Retinal pigment epithelial cell (primary cell): Measurements from ENCODE around the gene NIPAL3.
"Not testable (repeated sequence)": the region's sequence is repeated elsewhere in the genome, so short reads cannot be mapped to it uniquely, and the experiment has no call there.

ENCODE experiments used
- DNase-seq: peaks from one replicate; pipeline ENCODE4 v3.0.0-alpha.2; 2010; ENCODE audit warnings: low read depth
- H3K4me3 ChIP-seq: 2 replicates; pipeline ENCODE4 v1.5.1; 2011; ENCODE audit warnings: mild to moderate bottlenecking, low read length, control low read depth, moderate library complexity
- TF ChIP-seq, protein P1 (sequence below): conservative IDR thresholded peaks from 2 replicates; pipeline ENCODE4 v1.5.1; 2011; ENCODE audit warnings: low read depth, low read length, control low read depth, inconsistent platforms

NIPAL3 gene

DNA sequence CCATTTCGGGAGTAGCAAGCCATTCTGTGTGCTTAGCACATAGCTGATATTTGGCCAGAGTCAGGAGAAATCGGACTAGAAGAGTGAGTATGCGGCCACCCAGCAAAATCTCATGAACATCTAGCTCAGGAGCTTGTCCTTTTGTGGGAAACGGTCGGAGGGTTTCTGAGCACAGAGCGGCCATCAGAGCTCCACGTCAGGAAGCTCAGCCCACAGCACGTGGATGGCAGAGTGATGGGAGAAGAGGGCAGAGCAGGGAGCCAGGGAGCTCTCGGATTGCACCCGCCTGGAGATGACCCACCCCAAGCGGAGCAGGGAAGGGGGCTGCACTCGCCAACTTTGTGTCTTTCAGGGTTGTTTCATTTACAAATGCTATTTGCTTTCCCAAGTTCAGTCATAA lies 100.9 kb downstream of the NIPAL3 start:
- TF ChIP-seq, protein P1, sequence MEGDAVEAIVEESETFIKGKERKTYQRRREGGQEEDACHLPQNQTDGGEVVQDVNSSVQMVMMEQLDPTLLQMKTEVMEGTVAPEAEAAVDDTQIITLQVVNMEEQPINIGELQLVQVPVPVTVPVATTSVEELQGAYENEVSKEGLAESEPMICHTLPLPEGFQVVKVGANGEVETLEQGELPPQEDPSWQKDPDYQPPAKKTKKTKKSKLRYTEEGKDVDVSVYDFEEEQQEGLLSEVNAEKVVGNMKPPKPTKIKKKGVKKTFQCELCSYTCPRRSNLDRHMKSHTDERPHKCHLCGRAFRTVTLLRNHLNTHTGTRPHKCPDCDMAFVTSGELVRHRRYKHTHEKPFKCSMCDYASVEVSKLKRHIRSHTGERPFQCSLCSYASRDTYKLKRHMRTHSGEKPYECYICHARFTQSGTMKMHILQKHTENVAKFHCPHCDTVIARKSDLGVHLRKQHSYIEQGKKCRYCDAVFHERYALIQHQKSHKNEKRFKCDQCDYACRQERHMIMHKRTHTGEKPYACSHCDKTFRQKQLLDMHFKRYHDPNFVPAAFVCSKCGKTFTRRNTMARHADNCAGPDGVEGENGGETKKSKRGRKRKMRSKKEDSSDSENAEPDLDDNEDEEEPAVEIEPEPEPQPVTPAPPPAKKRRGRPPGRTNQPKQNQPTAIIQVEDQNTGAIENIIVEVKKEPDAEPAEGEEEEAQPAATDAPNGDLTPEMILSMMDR: no peak
- DNase-seq: no peak
- no peak overlapping the region for H3K4me3 ChIP-seq

DNA sequence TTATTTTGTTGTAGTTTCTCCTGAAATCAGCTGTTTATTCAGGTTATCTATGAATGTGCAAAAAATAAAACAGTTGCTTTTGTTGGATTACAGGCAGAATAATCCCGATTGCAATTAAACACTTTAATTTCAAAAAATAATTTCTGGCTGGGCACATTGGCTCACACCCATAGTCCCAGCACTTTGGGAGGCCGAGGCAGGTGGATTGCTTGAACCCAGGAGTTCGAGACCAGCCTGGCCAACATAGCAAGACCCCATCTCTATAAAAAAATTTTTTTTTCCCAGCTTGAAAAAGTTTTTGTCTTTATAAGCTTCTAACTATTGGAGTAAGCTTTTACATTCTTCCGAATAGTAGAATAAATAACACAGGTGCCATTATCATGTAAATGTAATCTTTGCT lies 102.3 kb downstream of the NIPAL3 start:
- TF ChIP-seq, protein P1: no peak
- DNase-seq: no peak
- H3K4me3 ChIP-seq: no peak overlapping the region

DNA sequence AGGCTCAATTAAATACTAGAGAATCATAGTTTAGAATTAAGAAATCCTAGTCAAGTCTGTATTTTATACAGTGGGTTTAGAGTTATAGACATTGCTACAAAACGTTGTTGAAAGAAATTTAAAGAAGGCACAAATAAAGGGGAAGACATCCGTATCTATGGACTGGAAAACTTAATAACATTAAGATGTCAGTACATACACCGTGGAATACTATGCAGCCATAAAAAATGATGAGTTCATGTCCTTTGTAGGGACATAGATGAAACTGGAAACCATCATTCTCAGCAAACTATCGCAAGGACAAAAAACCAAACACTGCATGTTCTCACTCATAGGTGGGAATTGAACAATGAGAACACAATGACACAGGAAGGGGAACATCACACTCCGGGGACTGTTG lies 104.7 kb downstream of the NIPAL3 start:
- H3K4me3 ChIP-seq, DNase-seq: not testable (repeated sequence)
